TTC549 (cell line): ENCODE data around the gene SYNGR2.
A peak's percentile ranks its signal among the peaks of the same experiment; 100 is the strongest.
"Not testable (repeated sequence)": the region's sequence is repeated elsewhere in the genome, so short reads cannot be mapped to it uniquely, and the experiment has no call there.

Experiments used
- FAIRE-seq: peaks from 2 replicates; lab custom pipeline; 2012; peaks lifted over from hg19 to GRCh38; lab: Jason Lieb, UNC

SYNGR2 gene

GRCh38 chr17:78171591-78172248, 3.3 kb downstream of the SYNGR2 start:
- FAIRE-seq: not testable (repeated sequence)

- FAIRE-seq: no peak
These were observed 4.1 kb downstream of the SYNGR2 start for GRCh38 chr17:78172249-78173051.

- no peak for FAIRE-seq
These were observed 4.8 kb downstream of the SYNGR2 start for GRCh38 chr17:78173097-78173715.

GRCh38 chr17:78174346-78174869, 6.0 kb downstream of the SYNGR2 start:
- no peak for FAIRE-seq

- no peak for FAIRE-seq
These were observed 6.7 kb downstream of the SYNGR2 start for GRCh38 chr17:78174870-78175642.

GRCh38 chr17:78175643-78175981, 7.2 kb downstream of the SYNGR2 start:
- no peak for FAIRE-seq

GRCh38 chr17:78176548-78177025, 8.2 kb downstream of the SYNGR2 start:
- no peak for FAIRE-seq

- FAIRE-seq: no peak
These were observed 11.0 kb downstream of the SYNGR2 start for GRCh38 chr17:78179372-78179771.

- FAIRE-seq: no peak
These were observed 11.7 kb downstream of the SYNGR2 start for GRCh38 chr17:78180083-78180482.

GRCh38 chr17:78180508-78180907, 12.1 kb downstream of the SYNGR2 start:
- no peak for FAIRE-seq

GRCh38 chr17:78182504-78182903, 14.1 kb downstream of the SYNGR2 start:
- no peak for FAIRE-seq

GRCh38 chr17:78183916-78184315, 15.5 kb downstream of the SYNGR2 start:
- no peak for FAIRE-seq

GRCh38 chr17:78184351-78184750, 16.0 kb downstream of the SYNGR2 start:
- no peak for FAIRE-seq

GRCh38 chr17:78184868-78185267, 16.5 kb downstream of the SYNGR2 start:
- no peak for FAIRE-seq

- no peak for FAIRE-seq
These were observed 17.8 kb downstream of the SYNGR2 start for GRCh38 chr17:78185981-78186691.

GRCh38 chr17:78186692-78187595, 18.6 kb downstream of the SYNGR2 start, which contains the start of the genes AFMID and TK1:
Gene AFMID (plus strand): TSS chr17:78187362. CDS start chr17:78187371, 9 bp downstream.
Gene TK1 (minus strand): TSS chr17:78187052. CDS start chr17:78186994, 58 bp downstream.
- FAIRE-seq: peak; percentile 93

GRCh38 chr17:78196716-78197115, 28.3 kb downstream of the SYNGR2 start:
- no peak for FAIRE-seq

- no peak for FAIRE-seq
These were observed 28.9 kb downstream of the SYNGR2 start for GRCh38 chr17:78197147-78197832.

GRCh38 chr17:78200451-78200850, 32.1 kb downstream of the SYNGR2 start:
- FAIRE-seq: no peak

GRCh38 chr17:78202666-78203065, 34.3 kb downstream of the SYNGR2 start:
- FAIRE-seq: no peak
